ENCODE results near the gene ITGAD.

Gene ITGAD

DNA sequence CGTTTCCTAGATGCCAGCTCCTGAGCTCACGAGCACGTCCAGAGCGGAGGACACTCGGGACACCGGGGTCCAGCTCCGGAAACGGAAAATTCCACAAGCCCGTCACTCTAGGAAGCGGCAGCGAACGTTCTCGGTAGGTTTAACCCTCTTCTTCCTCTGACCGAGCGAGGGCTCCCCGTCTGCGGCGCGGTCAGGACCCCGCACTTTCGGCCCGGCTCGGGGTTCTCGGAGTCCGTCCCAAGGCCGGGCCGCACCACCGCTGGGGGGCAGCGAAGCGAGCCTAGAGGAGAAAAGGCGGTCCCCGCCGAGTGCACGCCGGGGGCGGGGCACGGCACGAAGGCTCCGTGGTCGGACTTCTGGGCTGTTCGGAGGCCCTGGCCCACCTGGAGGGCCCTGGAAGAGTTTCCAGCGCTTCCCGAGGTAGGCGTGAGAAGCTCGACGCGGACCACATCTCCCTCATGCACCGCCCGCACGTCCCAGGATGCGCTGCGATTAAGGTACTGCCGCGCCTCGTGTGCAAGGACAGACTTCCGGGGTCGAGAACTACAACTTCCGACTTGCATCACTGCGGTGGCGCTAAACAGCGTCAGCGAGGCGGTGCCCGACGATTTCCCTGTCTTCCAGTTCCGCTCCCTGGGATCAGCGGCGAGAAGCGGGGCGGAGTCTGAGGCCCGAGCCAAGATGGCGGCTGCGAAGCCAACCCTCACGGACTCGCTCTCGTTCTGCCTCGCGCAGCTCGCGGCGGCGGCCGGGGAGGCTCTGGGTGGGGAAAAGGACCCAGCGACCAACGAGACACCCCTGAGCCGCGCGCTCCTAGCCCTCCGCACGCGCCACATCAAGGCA is 65.9 kb downstream of the ITGAD start, which contains the start of gene ARMC5 (continued):
- no peak for TF ChIP-seq ZNF404 (tag by site-specific recombination; IDR thresholded peaks at IDR 0.05)
- TF ChIP-seq ZFHX2 (tag by site-specific recombination; conservative IDR thresholded peaks at IDR 0.05), result peak; percentile 50
- TF ChIP-seq ZNF26 (tag by site-specific recombination; IDR thresholded peaks at IDR 0.05), result no peak
- no peak for TF ChIP-seq ZNF571 (tag by site-specific recombination; IDR thresholded peaks at IDR 0.05)
- no peak for TF ChIP-seq TRIM28 (IDR thresholded peaks at IDR 0.05; ENCODE audit: borderline replicate concordance, low read length)
- TF ChIP-seq GLI4 (tag by site-specific recombination; IDR thresholded peaks at IDR 0.05), result no peak
- TF ChIP-seq ZNF146 (tag by site-specific recombination; IDR thresholded peaks at IDR 0.05), result no peak
- TF ChIP-seq ZNF768 (tag by site-specific recombination; IDR thresholded peaks at IDR 0.05), result no peak
- TF ChIP-seq ZNF292 (tag by site-specific recombination; IDR thresholded peaks at IDR 0.05; ENCODE audit: borderline replicate concordance, low read depth), result no peak
- TF ChIP-seq, protein P1, sequence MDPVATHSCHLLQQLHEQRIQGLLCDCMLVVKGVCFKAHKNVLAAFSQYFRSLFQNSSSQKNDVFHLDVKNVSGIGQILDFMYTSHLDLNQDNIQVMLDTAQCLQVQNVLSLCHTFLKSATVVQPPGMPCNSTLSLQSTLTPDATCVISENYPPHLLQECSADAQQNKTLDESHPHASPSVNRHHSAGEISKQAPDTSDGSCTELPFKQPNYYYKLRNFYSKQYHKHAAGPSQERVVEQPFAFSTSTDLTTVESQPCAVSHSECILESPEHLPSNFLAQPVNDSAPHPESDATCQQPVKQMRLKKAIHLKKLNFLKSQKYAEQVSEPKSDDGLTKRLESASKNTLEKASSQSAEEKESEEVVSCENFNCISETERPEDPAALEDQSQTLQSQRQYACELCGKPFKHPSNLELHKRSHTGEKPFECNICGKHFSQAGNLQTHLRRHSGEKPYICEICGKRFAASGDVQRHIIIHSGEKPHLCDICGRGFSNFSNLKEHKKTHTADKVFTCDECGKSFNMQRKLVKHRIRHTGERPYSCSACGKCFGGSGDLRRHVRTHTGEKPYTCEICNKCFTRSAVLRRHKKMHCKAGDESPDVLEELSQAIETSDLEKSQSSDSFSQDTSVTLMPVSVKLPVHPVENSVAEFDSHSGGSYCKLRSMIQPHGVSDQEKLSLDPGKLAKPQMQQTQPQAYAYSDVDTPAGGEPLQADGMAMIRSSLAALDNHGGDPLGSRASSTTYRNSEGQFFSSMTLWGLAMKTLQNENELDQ (tag by site-specific recombination; IDR thresholded peaks at IDR 0.05; ENCODE audit: low read depth), result no peak
- TF ChIP-seq GLIS2 (tag by site-specific recombination; IDR thresholded peaks at IDR 0.05), result peak; percentile 48; the same call in 1 of the 2 replicates
- no peak for TF ChIP-seq ZNF112 (tag by site-specific recombination; IDR thresholded peaks at IDR 0.05)
- TF ChIP-seq ZNF157 (tag by site-specific recombination; IDR thresholded peaks at IDR 0.05), result no peak
- TF ChIP-seq ZNF133 (tag by site-specific recombination; IDR thresholded peaks at IDR 0.05), result no peak
- no peak for TF ChIP-seq SCRT1 (tag by site-specific recombination; IDR thresholded peaks at IDR 0.05; ENCODE audit: borderline replicate concordance)
- TF ChIP-seq ZNF169 (tag by site-specific recombination; IDR thresholded peaks at IDR 0.05), result no peak
- TF ChIP-seq, protein P2, sequence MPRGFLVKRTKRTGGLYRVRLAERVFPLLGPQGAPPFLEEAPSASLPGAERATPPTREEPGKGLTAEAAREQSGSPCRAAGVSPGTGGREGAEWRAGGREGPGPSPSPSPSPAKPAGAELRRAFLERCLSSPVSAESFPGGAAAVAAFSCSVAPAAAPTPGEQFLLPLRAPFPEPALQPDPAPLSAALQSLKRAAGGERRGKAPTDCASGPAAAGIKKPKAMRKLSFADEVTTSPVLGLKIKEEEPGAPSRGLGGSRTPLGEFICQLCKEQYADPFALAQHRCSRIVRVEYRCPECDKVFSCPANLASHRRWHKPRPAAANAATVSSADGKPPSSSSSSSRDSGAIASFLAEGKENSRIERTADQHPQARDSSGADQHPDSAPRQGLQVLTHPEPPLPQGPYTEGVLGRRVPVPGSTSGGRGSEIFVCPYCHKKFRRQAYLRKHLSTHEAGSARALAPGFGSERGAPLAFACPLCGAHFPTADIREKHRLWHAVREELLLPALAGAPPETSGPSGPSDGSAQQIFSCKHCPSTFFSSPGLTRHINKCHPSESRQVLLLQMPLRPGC (tag by site-specific recombination; IDR thresholded peaks at IDR 0.05), result no peak
- TF ChIP-seq ZNF530 (tag by site-specific recombination; IDR thresholded peaks at IDR 0.05; ENCODE audit: low read depth), result no peak
- TF ChIP-seq BCL11A (tag by site-specific recombination; IDR thresholded peaks at IDR 0.05; ENCODE audit: low read depth), result no peak
- TF ChIP-seq, protein P3, sequence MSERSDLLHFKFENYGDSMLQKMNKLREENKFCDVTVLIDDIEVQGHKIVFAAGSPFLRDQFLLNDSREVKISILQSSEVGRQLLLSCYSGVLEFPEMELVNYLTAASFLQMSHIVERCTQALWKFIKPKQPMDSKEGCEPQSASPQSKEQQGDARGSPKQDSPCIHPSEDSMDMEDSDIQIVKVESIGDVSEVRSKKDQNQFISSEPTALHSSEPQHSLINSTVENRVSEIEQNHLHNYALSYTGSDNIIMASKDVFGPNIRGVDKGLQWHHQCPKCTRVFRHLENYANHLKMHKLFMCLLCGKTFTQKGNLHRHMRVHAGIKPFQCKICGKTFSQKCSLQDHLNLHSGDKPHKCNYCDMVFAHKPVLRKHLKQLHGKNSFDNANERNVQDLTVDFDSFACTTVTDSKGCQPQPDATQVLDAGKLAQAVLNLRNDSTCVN (tag by site-specific recombination; optimal IDR thresholded peaks at IDR 0.05), result peak; percentile 95
- TF ChIP-seq ZNF596 (tag by site-specific recombination; IDR thresholded peaks at IDR 0.05), result no peak
- TF ChIP-seq ZNF473 (tag by site-specific recombination; IDR thresholded peaks at IDR 0.05), result no peak
- TF ChIP-seq ZNF600 (tag by site-specific recombination; IDR thresholded peaks at IDR 0.05), result peak; percentile 38; the same call in 1 of the 2 replicates
- TF ChIP-seq ZNF18 (tag by site-specific recombination; IDR thresholded peaks at IDR 0.05), result no peak
- peak; percentile 95 for TF ChIP-seq ZEB2 (tag by site-specific recombination; IDR thresholded peaks at IDR 0.05)
- TF ChIP-seq ZNF433 (tag by site-specific recombination; IDR thresholded peaks at IDR 0.05; ENCODE audit: low read depth), result no peak
- TF ChIP-seq KLF10 (tag by site-specific recombination; IDR thresholded peaks at IDR 0.05), result peak; percentile 51
- no peak for TF ChIP-seq ZNF114 (tag by site-specific recombination; IDR thresholded peaks at IDR 0.05)
- TF ChIP-seq ZNF354C (tag by site-specific recombination; IDR thresholded peaks at IDR 0.05; ENCODE audit: borderline replicate concordance, low read depth), result no peak
- peak; percentile 62 for TF ChIP-seq EGR2 (tag by site-specific recombination; IDR thresholded peaks at IDR 0.05; ENCODE audit: low read depth)
- no peak for TF ChIP-seq ZBTB1 (tag by site-specific recombination; IDR thresholded peaks at IDR 0.05)
- no peak for TF ChIP-seq ZNF221 (tag by site-specific recombination; IDR thresholded peaks at IDR 0.05; ENCODE audit: borderline replicate concordance)
- TF ChIP-seq GLI2 (tag by site-specific recombination; IDR thresholded peaks at IDR 0.05; ENCODE audit: borderline replicate concordance, low read depth), result no peak
